Testis (tissue), 3 donors: ENCODE results near the gene FANCD2OS. TPM values are rescaled to one million over a fixed set of nuclear protein-coding genes. Genes with fewer than 3 reads are reported as not detected.

Experiments
- DNase-seq: peaks from one replicate; pipeline ENCODE4 v3.0.0-alpha.2; 2019
- H3K27ac ChIP-seq, 2 donors: fragments of 200-600 bp; sonication (generic); one replicate each; pipeline ENCODE4 v1.5.1; 2019
- H3K27me3 ChIP-seq: fragments of 200-600 bp; sonication (generic); one replicate; pipeline ENCODE4 v1.5.1; 2019
- H3K36me3 ChIP-seq: fragments of 200-600 bp; sonication (generic); one replicate; pipeline ENCODE4 v1.5.1; 2017; ENCODE audit warnings: low read depth; ENCODE audit errors: missing control alignments
- H3K4me1 ChIP-seq: fragments of 200-600 bp; sonication (generic); one replicate; pipeline ENCODE4 v1.5.1; 2019
- H3K4me3 ChIP-seq, 2 donors: fragments of 200-600 bp; sonication (generic); one replicate each; pipeline ENCODE4 v1.5.1; 2017 to 2019
- H3K9me3 ChIP-seq: fragments of 200-600 bp; sonication (generic); one replicate; pipeline ENCODE4 v1.5.1; 2017
- CTCF ChIP-seq, 3 experiments: fragments of 450-650 bp in 2 of 3; fragments of 200-600 bp in 1 of 3; sonication (generic) in 1 of 3; IDR thresholded peaks; one replicate each; pipeline ENCODE4 v1.5.1; 2016 to 2019; ENCODE audit warnings: antibody characterized with exemption in 3 of 3, mild to moderate bottlenecking in 2 of 3, moderate library complexity in 1 of 3
- POLR2A ChIP-seq: fragments of 450-650 bp; IDR thresholded peaks from one replicate; pipeline ENCODE4 v1.6.1; 2017; ENCODE audit warnings: antibody characterized with exemption, mild to moderate bottlenecking, moderate library complexity
- WGBS, 2 donors: methylation state at CpG; one replicate each; pipeline ENCODE4 v1.1.5; 2018; 5-methylcytosine and 5-hydroxymethylcytosine counted together
- intact Hi-C: fragments of 100-400 bp; cut with DNase I; formaldehyde crosslinking; loops from one replicate; pipeline ENCODE4 v1.15.1; 2023; ENCODE audit warnings: low total_unique reads
- polyA plus RNA-seq: library from polyadenylated mRNA; stranded (reverse); fragments of 350-450 nt; fragmentation: Illumina TruSeq; extraction: RNeasy Lipid Tissue Mini Kit (QIAGEN cat#74804); gene quantifications from one replicate; pipeline ENCODE4 v1.2.3, GENCODE V29; 2014; ENCODE audit warnings: low read depth, low replicate concordance; ENCODE audit not compliant: insufficient read depth
- total RNA-seq, 2 donors: library from RNA; depleted of rRNA; stranded (reverse); fragments of >200 nt; gene quantifications; one replicate each; pipeline ENCODE4 v1.2.3, GENCODE V29; 2016

FANCD2OS gene
- total and polyA plus RNA-seq, 3 donors from 2014 or later = 14.3 to 118 (median 25.8) TPM

- no peaks in the 10 kb centered on the region for H3K27me3 ChIP-seq
- H3K4me1 ChIP-seq = peaks cover 10% of the 10 kb centered on the region
- H3K9me3 ChIP-seq = no peaks in the 10 kb centered on the region
- 49 to 69% methylated on average over 4 of the region's 4 CpGs for WGBS, 2 donors
- intact Hi-C loops = no loop called here
- DNase-seq = no peak
- H3K27ac ChIP-seq = no peak overlapping the region
- H3K36me3 ChIP-seq = no peaks in the 10 kb centered on the region
- no peak overlapping the region for H3K4me3 ChIP-seq
- TF ChIP-seq POLR2A = no peak
- TF ChIP-seq CTCF (IDR thresholded peaks at IDR 0.05) = no peak
These were observed 14.7 kb upstream of the FANCD2OS start for GRCh38 chr3:10122724-10123123.

- WGBS, 2 donors = 88 to 91% methylated on average over 2 of the region's 2 CpGs
- no peak overlapping the region for H3K27ac ChIP-seq
- no peak overlapping the region for H3K4me3 ChIP-seq
These were observed 13.0 kb upstream of the FANCD2OS start for GRCh38 chr3:10121064-10121463.

GRCh38 chr3:10119376-10119775 is 11.3 kb upstream of the FANCD2OS start:
- WGBS, 2 donors = 64 to 74% methylated on average over 4 of the region's 4 CpGs
- no peak for DNase-seq
- intact Hi-C loops = no loop called here
- H3K4me3 ChIP-seq = no peak overlapping the region
- peak overlapping the region in 1 of 2 donors; percentile 44 for H3K27ac ChIP-seq
- H3K9me3 ChIP-seq = no peaks in the 10 kb centered on the region
- no peaks in the 10 kb centered on the region for H3K27me3 ChIP-seq
- TF ChIP-seq CTCF (IDR thresholded peaks at IDR 0.05) = no peak
- no peak for TF ChIP-seq POLR2A
- peaks cover 18% of the 10 kb centered on the region for H3K4me1 ChIP-seq
- no peaks in the 10 kb centered on the region for H3K36me3 ChIP-seq

More at GRCh38 chr3:10121064-10121463, 13.0 kb upstream of the FANCD2OS start:
- intact Hi-C loops = no loop called here
- Histone ChIP-seq H3K4me1 (peaks cover 18% of the 10 kb centered on the region), H3K27me3 (no peaks in the 10 kb centered on the region), H3K9me3 (no peaks in the 10 kb centered on the region), H3K36me3 (no peaks in the 10 kb centered on the region)
- TF ChIP-seq CTCF (IDR thresholded peaks at IDR 0.05) (no peak), POLR2A (no peak)
- no peak for DNase-seq

- intact Hi-C loops = no loop called here
- Histone ChIP-seq H3K4me1 (peaks cover 18% of the 10 kb centered on the region), H3K27ac (no peak overlapping the region), H3K36me3 (no peaks in the 10 kb centered on the region), H3K4me3 (no peak overlapping the region), H3K9me3 (no peaks in the 10 kb centered on the region), H3K27me3 (no peaks in the 10 kb centered on the region)
- WGBS, 2 donors = 65 to 89% methylated on average over 4 of the region's 4 CpGs
- no peak for DNase-seq
- TF ChIP-seq CTCF (IDR thresholded peaks at IDR 0.05) (no peak), POLR2A (no peak)
These were observed 8.9 kb upstream of the FANCD2OS start for GRCh38 chr3:10116928-10117327.

GRCh38 chr3:10116138-10116460 is 8.0 kb upstream of the FANCD2OS start:
- DNase-seq = no peak
- no peak for TF ChIP-seq CTCF (IDR thresholded peaks at IDR 0.05)
- no peak for TF ChIP-seq POLR2A
- intact Hi-C loops = no loop called here
- Histone ChIP-seq H3K4me1 (peaks cover 18% of the 10 kb centered on the region), H3K27ac (peak overlapping the region; percentile 55 to 80), H3K4me3 (peak overlapping the region; percentile 83 to 94), H3K27me3 (no peaks in the 10 kb centered on the region), H3K36me3 (no peaks in the 10 kb centered on the region), H3K9me3 (no peaks in the 10 kb centered on the region)
- WGBS, 2 donors = 0 to 1% methylated on average over 10 of the region's 10 CpGs
